ENCODE data around the gene PLCB3.
"Not testable (repeated sequence)": the region's sequence is repeated elsewhere in the genome, so short reads cannot be mapped to it uniquely, and the experiment has no call there.

Gene PLCB3

DNA sequence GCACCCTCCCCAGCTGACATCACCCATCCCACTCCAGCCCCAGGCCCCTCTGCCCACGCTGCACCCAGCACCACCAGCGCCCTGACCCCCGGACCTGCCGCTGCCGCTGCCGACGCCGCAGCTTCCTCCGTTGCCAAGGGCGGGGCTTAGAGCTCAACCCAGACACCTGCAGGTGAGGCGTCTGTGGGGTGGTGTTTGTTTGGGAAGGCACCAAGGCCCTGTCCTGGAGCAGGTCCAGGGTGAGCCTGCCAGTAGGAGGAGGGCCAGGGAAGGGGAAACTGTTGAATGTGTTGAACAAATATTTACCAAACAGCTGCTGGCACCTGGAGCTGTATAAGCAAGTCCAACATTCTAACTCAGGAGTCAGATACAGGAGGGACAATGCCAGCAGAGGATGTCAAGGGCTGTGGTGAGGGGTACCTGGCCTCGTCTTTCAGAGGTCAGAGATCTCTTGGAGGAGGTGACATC lies 13.8 kb upstream of the PLCB3 start:
- DNase-seq = no peak

DNA sequence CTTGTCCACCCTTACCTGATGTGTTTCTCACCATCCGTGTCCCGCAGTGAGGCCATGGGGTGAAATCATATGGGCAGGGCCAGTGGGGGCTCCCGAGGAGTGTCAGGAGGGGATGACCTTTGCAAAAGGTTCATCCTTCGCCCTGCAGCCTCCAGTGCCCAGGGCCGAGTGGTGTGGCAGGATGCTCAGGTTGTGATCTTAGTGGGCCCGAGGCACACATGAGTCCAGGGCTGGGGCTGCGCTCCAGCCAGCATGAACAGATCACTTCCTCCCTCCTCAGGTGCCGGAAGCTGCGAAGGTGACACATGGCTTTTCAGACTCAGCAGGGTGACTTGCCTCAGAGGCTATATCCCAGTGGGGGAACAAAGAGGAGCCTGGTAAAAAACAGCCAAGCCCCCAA lies 13.3 kb upstream of the PLCB3 start:
- no peak for DNase-seq

- DNase-seq = no peak
Measured at GRCh38 chr11:64238999-64239398, 12.3 kb upstream of the PLCB3 start.

DNA sequence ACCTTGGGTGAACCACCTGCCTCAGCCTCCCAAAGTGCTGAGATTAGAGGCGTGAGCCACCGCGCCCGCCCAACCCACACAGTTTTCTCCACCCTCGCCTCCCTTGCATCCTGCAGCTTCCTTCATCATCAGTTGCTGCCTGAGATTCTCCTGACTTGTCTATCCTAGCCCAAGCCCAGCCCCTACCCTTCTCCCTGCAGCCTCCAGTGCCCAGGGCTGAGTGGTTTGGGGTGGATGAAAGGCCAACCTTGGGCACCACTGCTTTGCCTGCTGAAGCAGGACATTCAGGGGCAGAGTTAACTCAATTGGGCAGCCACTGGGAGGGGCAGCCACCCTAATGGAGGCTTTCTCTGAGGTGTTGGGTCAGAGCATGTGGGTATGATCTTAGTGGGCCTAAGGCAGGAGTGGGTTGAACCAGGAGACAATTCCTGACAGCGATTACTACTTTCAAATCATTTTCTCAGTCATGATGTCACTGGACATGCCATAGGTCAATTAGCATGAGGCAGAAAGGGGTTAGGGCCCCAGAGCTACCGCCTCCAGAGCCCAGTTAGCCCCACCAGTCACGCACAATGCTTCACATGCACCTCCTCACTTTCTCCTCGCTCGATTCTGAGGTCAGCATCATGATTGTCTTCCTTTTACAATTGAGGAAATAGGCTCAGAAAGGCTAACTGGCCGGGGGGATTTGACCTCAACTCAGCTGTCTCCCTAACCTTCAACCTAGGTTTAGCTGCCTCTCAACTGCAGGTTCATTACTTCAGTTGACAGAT lies 11.5 kb upstream of the PLCB3 start:
- DNase-seq = peak in 3 of 14 donors; percentile 51 to 63 (median 51)

DNA sequence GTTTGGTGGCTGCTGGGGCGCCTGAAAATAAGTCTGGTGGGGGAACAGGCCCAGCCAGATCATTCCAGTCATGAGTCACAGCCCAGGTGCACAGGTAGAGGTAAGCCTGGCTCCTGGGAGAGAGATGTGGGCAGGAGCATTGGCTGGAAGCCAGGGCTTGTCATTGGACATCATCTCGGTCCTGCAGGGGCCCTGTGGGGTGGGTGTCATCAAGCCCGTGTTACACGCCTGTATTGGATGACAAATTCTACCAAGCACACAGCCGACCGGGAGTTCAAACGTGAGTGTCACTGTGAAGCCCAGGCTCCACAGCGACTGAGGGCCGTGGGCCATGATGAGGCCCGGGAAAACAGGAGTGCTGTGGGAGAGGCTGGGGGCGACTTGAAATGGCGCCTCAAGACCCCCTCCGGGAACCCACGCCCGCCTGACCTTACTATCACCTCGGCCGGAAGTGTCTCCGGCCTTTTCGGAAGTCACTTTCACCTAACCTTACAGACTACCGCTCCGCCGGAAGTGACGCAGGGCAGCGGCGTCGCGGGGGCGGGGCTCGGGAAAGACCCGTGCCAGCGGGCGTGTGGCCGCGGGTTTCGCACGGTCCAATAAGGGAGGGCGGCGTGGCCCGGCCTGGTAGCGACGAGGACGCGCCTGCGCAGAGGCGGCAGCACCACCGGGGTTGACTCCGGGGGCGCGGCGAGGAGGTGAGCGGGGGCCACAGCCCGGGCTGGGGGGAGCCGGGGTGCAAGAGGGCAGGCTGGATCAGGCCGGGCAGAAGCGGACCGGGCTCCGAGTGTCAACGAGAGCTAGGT lies 10.7 kb upstream of the PLCB3 start, which contains the start of gene FKBP2:
Gene FKBP2, plus strand, starts transcription at position 661 of the 806 bp plus-strand sequence. CDS start 1,293 bp downstream, outside the sequence.
- DNase-seq = peak; percentile 91 to 100 (median 99)

- DNase-seq = peak; percentile 91 to 100 (median 99)
Measured at GRCh38 chr11:64241241-64241490, 10.2 kb upstream of the PLCB3 start.

DNA sequence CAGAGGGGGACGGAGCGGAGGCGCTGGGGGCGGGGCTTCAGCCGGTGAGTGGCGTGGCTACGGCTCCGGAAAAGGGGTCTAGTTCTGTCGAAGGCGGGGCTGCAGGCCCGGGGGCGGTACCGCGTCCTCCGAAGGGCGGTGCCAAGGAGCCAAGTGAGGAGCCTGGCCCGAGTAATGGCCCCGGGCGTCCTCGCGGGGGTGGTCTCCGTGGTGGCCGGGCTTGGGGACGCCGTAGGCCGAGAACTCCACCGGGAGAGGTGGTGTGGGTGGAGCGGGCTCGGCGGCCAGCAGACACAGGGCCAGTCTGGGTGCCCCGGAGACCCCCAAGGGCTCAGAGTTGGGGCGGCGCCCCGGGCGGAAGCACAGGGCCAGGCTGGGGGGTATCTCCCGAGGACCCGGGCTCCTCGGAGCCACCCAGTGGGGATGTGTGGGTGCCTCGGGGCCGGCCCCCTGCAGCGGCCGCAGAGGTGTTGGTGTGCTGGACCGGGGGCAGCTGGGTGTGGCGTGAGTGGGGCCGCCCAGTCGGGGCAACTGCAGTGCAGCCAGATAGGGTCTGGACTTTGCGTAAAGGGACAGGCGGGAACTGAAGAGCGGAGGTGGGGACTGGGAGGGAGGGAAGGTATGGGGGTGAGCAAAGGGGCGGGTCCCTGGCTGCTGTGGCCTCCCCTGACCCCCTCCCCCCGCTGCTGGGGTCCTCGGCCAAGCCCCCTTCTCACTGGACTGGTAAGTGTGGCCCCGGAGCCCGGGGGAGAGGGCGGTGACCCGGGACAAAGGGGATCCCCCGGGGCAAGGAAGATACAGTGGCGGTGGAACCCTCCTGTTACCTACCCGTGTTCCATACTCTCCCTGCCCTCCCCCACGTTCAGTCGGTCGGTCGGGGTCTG lies 9.6 kb upstream of the PLCB3 start:
- DNase-seq = peak in 3 of 14 donors; percentile 44 to 63 (median 53)

DNA sequence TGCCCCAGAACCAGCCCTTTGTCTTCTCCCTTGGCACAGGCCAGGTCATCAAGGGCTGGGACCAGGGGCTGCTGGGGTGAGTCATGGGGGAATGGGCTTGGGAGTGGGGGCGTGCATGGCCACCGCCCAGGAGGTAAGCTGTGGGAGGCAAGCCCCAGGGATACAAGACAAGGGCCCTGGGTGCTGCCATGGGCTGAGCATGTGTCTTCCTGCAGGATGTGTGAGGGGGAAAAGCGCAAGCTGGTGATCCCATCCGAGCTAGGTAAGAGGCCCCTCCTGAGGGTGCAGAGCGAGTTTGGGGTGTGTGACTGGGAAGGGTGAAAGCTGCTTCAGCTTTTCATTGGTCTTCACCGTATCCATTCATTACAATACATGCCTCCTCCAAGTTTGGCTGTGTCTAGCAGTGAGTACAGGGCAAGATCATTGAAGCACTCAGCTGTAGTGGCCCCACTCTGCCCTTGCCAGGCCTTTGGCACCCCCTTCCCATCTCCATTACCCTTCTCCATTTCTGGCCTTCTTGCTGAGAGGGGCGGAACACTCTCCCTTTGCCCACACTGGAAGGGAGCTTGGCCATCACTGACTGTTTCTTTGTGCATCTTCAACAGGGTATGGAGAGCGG lies 8.0 kb upstream of the PLCB3 start:
- no peak for DNase-seq

DNA sequence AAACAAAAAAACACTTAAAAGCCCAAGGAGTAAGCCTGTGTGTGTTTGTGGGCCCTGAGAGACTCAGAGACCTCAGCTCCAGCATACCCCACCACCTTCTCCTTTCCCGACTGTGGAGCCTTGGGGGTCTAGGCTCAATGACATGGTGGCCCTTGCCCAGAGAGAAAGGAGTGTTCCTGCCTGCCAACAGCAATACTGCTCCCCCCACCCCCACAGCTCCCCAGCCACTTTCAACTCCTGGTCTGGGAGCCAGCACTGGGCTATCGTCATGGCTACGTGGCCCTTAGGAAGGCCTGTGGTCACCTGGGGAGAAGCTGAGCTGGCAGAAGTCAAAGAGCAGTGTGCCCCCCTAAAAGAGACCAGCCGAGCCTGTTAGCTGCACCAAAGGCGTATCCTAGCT lies 7.2 kb upstream of the PLCB3 start:
- no peak for DNase-seq

DNA sequence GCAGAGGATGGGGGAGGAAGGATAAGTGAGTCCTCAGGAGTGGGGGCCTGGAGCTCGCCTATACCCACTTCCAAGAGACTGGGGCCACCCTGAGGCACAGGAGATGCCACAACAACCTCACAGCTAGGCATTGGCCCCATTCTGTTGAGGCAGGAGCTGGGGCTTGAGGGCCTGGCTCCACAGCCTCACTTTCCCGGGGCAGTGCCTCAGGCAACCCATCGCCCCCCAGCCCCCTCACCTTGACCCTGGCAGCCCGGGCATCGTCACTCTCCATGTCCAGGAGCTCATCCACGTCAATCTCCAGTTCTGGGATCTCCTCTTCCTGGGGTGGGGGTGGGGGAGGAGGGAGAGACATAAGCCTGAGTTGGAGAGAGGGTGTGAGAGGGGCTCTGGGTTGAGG lies 6.4 kb upstream of the PLCB3 start:
- no peak for DNase-seq

DNA sequence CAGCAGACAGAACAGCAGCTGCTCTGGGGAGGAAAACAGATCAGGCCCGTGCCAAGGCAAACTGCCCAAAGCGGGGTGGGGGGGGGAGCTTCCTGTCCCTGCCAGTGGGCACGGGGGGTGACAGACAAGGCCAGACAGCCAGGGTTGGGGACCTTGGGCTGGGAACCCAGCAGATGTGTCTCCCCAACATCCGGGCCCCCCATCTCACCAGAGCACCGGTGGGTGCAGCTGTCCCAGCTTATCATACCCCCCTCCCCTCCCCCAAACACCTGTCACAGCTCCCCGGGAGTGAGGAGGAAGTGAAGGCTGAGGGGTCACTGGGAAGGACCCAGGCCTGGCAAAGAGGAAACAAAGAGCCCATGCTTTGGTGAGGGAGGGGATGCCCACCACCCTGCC lies 5.9 kb upstream of the PLCB3 start:
- peak in 1 of 14 donors; percentile 42 for DNase-seq

DNA sequence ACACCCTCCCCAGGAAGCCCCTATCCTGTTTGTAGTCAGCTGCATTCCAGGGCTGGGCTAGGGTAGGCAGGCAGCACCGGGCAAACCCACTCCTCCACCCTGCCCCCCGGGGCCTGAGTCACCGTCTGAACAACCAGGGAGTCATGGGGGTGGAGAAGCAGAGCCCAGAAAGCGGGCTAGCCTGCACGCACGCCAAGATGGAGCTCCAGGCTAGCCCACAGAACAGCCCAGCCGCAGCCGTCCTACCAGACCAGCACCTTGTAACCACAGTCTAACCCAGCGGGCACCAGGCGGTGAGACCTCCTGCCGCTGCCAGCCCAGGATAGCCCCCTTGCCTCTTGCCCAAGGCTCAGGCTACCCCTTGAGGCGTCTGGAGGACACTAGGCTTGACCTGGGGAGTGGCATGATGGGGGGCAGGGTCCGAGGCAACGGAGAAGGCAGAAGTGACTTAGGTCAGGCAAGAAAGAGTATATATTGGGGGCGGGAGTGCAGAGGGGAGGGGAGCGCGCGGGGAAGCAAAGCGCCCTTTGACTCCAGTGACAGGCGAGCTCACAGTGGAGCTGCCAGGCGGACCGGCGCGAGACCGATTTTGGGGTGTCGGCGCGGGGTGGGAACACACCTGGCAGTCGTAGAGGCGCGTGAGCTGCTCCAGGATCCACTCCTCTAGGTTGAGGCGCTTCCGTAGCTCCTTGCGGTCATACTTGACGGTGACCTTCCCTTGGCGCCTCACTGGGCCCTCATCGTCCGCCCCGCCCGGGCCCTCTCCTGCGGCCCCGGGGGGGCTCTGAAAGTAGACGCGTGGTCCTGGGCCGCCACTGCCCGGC lies 5.3 kb upstream of the PLCB3 start:
- peak in 8 of 14 donors; percentile 16 to 78 (median 40) for DNase-seq

DNA sequence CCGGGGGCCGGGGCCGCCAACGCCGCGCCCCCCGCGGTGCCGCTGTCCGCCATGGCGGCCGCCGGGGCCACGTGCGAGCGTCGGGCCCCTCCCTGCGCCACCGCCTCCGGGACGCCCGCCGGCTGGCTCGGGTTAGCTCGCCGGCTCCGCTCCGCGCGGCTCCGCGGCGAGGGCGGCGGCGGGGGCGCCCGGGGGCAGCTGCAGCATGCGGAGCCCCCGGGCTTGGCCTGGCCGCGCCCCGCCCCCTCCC lies 4.8 kb upstream of the PLCB3 start:
- DNase-seq = not testable (repeated sequence)

GRCh38 chr11:64246871-64247728 lies 4.2 kb upstream of the PLCB3 start, which contains the start of gene PPP1R14B:
Gene PPP1R14B (minus strand): TSS chr11:64246943. CDS start chr11:64246673, 270 bp downstream.
- peak in 13 of 14 donors; percentile 67 to 89 (median 73) for DNase-seq

- DNase-seq = peak in 2 of 14 donors; percentile 53 to 57
Measured at GRCh38 chr11:64247729-64248531, 3.4 kb upstream of the PLCB3 start.

DNA sequence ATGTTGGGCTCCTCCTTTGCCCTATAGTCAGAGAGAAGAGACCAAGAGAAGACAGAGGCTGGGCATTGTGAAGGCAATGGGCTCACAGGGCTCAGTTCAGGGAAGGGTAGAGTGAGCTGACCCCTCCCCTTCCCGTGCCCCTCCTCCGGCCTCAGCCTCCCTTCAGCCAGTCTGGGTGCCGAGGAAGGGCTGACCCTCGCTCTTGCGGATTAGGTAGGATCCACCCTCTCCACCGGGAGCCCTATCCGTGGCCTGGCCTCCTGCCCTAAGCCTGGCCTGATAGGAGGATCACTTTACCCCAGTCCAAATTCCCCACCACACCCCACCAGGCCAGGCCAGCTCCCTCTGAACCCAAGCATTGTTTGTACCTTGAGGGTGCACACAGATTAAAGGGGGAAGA lies 2.8 kb upstream of the PLCB3 start:
- no peak for DNase-seq

GRCh38 chr11:64249038-64249437 lies 2.3 kb upstream of the PLCB3 start:
- no peak for DNase-seq

GRCh38 chr11:64249563-64250414 lies 1.5 kb upstream of the PLCB3 start:
- DNase-seq = no peak
